GM12878 (cell line): ENCODE measurements around the gene C16orf90.
A peak's percentile ranks its signal among the peaks of the same experiment; 100 is the strongest.

ENCODE experiments used
- CTCF ChIP-seq, 3 experiments: IDR thresholded peaks in 2 of 3; conservative IDR thresholded peaks in 1 of 3; 2 replicates each; pipeline ENCODE4 v1.5.1; 2011; ENCODE audit warnings: low read depth in 3 of 3, low read length in 3 of 3, mild to moderate bottlenecking in 3 of 3, control low read depth in 2 of 3, moderate library complexity in 2 of 3, inconsistent platforms in 1 of 3, mixed read lengths in 1 of 3; ENCODE audit not compliant: control insufficient read depth in 2 of 3, insufficient read depth in 1 of 3; ENCODE audit errors: extremely low read depth in 1 of 3
- EZH2 ChIP-seq: IDR thresholded peaks from 2 replicates; pipeline ENCODE4 v1.6.1; 2012; ENCODE audit warnings: low read depth, mild to moderate bottlenecking, control low read depth, inconsistent platforms, low read length, borderline replicate concordance; ENCODE audit not compliant: control insufficient read depth
- KDM1A ChIP-seq: fragments of 200-600 bp; sonication (generic); IDR thresholded peaks from 2 replicates; pipeline ENCODE4 v1.6.1; 2016; ENCODE audit warnings: borderline replicate concordance
- MXI1 ChIP-seq: fragments of 150-350 bp; IDR thresholded peaks from 2 replicates; pipeline ENCODE4 v1.6.1; 2011; ENCODE audit warnings: low read depth, mild to moderate bottlenecking, inconsistent platforms, low read length, improper control_type of control experiment
- NBN ChIP-seq: fragments of 450-650 bp; IDR thresholded peaks from 2 replicates; pipeline ENCODE4 v1.6.1; 2016
- NFYB ChIP-seq: IDR thresholded peaks from 2 replicates; pipeline ENCODE4 v1.6.1; 2011; ENCODE audit warnings: low read depth, mild to moderate bottlenecking, low read length, improper control_type of control experiment, moderate library complexity; ENCODE audit not compliant: insufficient read depth
- POLR2A ChIP-seq: IDR thresholded peaks from 2 replicates; pipeline ENCODE4 v1.6.1; 2011; ENCODE audit warnings: low read depth, mild to moderate bottlenecking, low read length
- SMC3 ChIP-seq: IDR thresholded peaks from 2 replicates; pipeline ENCODE4 v1.6.1; 2011; ENCODE audit warnings: low read length, improper control_type of control experiment, borderline replicate concordance
- TCF7 ChIP-seq: IDR thresholded peaks from 2 replicates; pipeline ENCODE4 v1.6.1; 2014; ENCODE audit warnings: antibody characterized with exemption, borderline replicate concordance
- USF2 ChIP-seq: IDR thresholded peaks from 2 replicates; pipeline ENCODE4 v1.6.1; 2011; ENCODE audit warnings: low read depth, low read length, improper control_type of control experiment, borderline replicate concordance
- TF ChIP-seq, protein P1 (sequence below): fragments of 150-350 bp; IDR thresholded peaks from 2 replicates; pipeline ENCODE4 v1.6.1; 2016; ENCODE audit warnings: low read depth, low read length

GRCh38 chr16:3459401-3460090, 35.7 kb downstream of the C16orf90 start:
- TF ChIP-seq, protein P1, sequence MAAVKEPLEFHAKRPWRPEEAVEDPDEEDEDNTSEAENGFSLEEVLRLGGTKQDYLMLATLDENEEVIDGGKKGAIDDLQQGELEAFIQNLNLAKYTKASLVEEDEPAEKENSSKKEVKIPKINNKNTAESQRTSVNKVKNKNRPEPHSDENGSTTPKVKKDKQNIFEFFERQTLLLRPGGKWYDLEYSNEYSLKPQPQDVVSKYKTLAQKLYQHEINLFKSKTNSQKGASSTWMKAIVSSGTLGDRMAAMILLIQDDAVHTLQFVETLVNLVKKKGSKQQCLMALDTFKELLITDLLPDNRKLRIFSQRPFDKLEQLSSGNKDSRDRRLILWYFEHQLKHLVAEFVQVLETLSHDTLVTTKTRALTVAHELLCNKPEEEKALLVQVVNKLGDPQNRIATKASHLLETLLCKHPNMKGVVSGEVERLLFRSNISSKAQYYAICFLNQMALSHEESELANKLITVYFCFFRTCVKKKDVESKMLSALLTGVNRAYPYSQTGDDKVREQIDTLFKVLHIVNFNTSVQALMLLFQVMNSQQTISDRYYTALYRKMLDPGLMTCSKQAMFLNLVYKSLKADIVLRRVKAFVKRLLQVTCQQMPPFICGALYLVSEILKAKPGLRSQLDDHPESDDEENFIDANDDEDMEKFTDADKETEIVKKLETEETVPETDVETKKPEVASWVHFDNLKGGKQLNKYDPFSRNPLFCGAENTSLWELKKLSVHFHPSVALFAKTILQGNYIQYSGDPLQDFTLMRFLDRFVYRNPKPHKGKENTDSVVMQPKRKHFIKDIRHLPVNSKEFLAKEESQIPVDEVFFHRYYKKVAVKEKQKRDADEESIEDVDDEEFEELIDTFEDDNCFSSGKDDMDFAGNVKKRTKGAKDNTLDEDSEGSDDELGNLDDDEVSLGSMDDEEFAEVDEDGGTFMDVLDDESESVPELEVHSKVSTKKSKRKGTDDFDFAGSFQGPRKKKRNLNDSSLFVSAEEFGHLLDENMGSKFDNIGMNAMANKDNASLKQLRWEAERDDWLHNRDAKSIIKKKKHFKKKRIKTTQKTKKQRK: no peak
- TF ChIP-seq MXI1 (peak; percentile 46; the same call in 1 of the 2 replicates), NBN (no peak), TCF7 (no peak), EZH2 (no peak), CTCF (IDR thresholded peaks at IDR 0.05 in 2 of 3, conservative IDR thresholded peaks at IDR 0.05 in 1 of 3; ENCODE audit: control insufficient read depth in 2 of 3, extremely low read depth in 1 of 3, insufficient read depth in 1 of 3, low read depth in 3 of 3, low read length in 3 of 3) (no peak), USF2 (no peak), SMC3 (no peak), NFYB (no peak), POLR2A (no peak), KDM1A (no peak)
